K562 (cell line): ENCODE results near the gene ZBTB20. TPM values are rescaled to one million over a fixed set of nuclear protein-coding genes. Genes with fewer than 3 reads are reported as not detected.

ENCODE experiments used
- ATAC-seq: fragments of 200-7000 bp; cut with Tn5 transposase; 3 replicates; pipeline ENCODE4 v1.9.1; 2020; ENCODE audit warnings: moderate library complexity
- BruUV-seq: library from RNA; stranded (reverse); fragments of 400-500 nt; replicated peaks from 2 replicates; lab custom pipeline; 2021; lab: Mats Ljungman, UMichigan
- CTCF ChIA-PET: fragments of 300-600 bp; formaldehyde crosslinking; extraction: SDS; loops from one replicate; lab custom pipeline; 2021; ENCODE audit warnings: low intra/inter-chr PET ratio; lab: Yijun Ruan, JAX
- POLR2A ChIA-PET: fragments of 300-600, 350-650 bp; sonication (Branson Sonifier 250); formaldehyde crosslinking; extraction: SDS; loops from one replicate; lab custom pipeline; 2021; ENCODE audit warnings: antibody characterized with exemption, inconsistent platforms; lab: Yijun Ruan, JAX
- DNase-seq, 4 experiments: peaks; one replicate each; pipeline versions ENCODE4 v3.0.0 to v3.0.0-alpha.2; 2011 to 2018; ENCODE audit warnings: low spot score in 3 of 4, mixed read lengths in 3 of 4; ENCODE audit errors: extremely low read depth in 1 of 4
- FAIRE-seq: peaks from 2 replicates; lab custom pipeline; 2011; peaks lifted over from hg19 to GRCh38; lab: Jason Lieb, UNC
- H2AFZ ChIP-seq: 2 replicates; pipeline ENCODE4 v1.6.0; 2011; ENCODE audit warnings: low read depth, low read length, control low read depth, inconsistent platforms
- H3K27ac ChIP-seq: fragments of 200-600 bp; 3 replicates; pipeline ENCODE4 v1.8.0; 2011; ENCODE audit warnings: low read depth, mild to moderate bottlenecking, control low read depth, inconsistent platforms, low read length, moderate library complexity, mixed read lengths; ENCODE audit errors: extremely low read depth
- H3K27me3 ChIP-seq, 2 experiments: fragments of 300-600 bp in 1 of 2; 2 replicates in 1 of 2; 3 replicates in 1 of 2; pipeline versions ENCODE4 v1.6.0 to v1.8.0; 2011; ENCODE audit warnings: inconsistent platforms in 2 of 2, low read length in 2 of 2, mild to moderate bottlenecking in 1 of 2, mixed read lengths in 1 of 2, moderate library complexity in 1 of 2; ENCODE audit not compliant: control insufficient read depth in 2 of 2, insufficient read depth in 2 of 2
- H3K36me3 ChIP-seq: fragments of 300-600 bp; 3 replicates; pipeline ENCODE4 v1.8.0; 2011; ENCODE audit warnings: mild to moderate bottlenecking, low read length, inconsistent platforms; ENCODE audit not compliant: control insufficient read depth, insufficient read depth
- H3K4me1 ChIP-seq, 2 experiments: fragments of 200-600 bp in 1 of 2; replicated peaks in 1 of 2; 2 replicates in 1 of 2; 3 replicates in 1 of 2; pipeline versions ENCODE4 v1.5.1 to v1.8.0; 2011; ENCODE audit warnings: inconsistent platforms in 2 of 2, low read length in 2 of 2, mild to moderate bottlenecking in 1 of 2, mixed read lengths in 1 of 2, moderate library complexity in 1 of 2; ENCODE audit not compliant: control insufficient read depth in 2 of 2, insufficient read depth in 2 of 2
- H3K4me2 ChIP-seq: 2 replicates; pipeline ENCODE4 v1.6.1; 2011; ENCODE audit warnings: low read length, control low read depth, inconsistent platforms, mixed read lengths; ENCODE audit not compliant: insufficient read depth
- H3K4me3 ChIP-seq: fragments of 200-600 bp; sonication (generic), shearing (Covaris generic); 2 replicates; pipeline ENCODE4 v1.5.1; 2016; ENCODE audit warnings: control low read depth, inconsistent platforms
- H3K79me2 ChIP-seq: fragments of 200-600 bp; 3 replicates; pipeline ENCODE4 v1.8.0; 2011; ENCODE audit warnings: low read length, inconsistent platforms; ENCODE audit not compliant: control insufficient read depth, insufficient read depth
- H3K9ac ChIP-seq, 2 experiments: 2 replicates each; pipeline versions ENCODE4 v1.6.0 to v1.6.1; 2011; ENCODE audit warnings: low read depth in 2 of 2, low read length in 2 of 2, control low read depth in 1 of 2, inconsistent platforms in 1 of 2, mild to moderate bottlenecking in 1 of 2, mixed read lengths in 1 of 2; ENCODE audit not compliant: insufficient read depth in 1 of 2
- H3K9me1 ChIP-seq: one replicate; pipeline ENCODE4 v1.6.0; 2011; ENCODE audit warnings: inconsistent platforms, mild to moderate bottlenecking, low read length, moderate library complexity; ENCODE audit not compliant: control insufficient read depth, insufficient read depth
- H3K9me3 ChIP-seq: replicated peaks from 2 replicates; pipeline ENCODE4 v1.5.1; 2011; ENCODE audit warnings: low read depth, low read length, inconsistent platforms; ENCODE audit not compliant: control insufficient read depth, insufficient read depth
- H4K20me1 ChIP-seq: replicated peaks from 2 replicates; pipeline ENCODE4 v1.6.1; 2011; ENCODE audit warnings: low read length, inconsistent platforms, mixed read lengths; ENCODE audit not compliant: control insufficient read depth, insufficient read depth
- ARHGAP35 ChIP-seq: fragments of 450-650 bp; IDR thresholded peaks from 2 replicates; pipeline ENCODE4 v1.6.1; 2018; ENCODE audit not compliant: partially characterized antibody
- GTF2F1 ChIP-seq: IDR thresholded peaks from 2 replicates; pipeline ENCODE4 v1.6.1; 2011; ENCODE audit warnings: low read depth, low read length, improper control_type of control experiment
- WGBS: fragments of 100-300 bp; shearing (Covaris generic); methylation state at CpG from one replicate; pipeline ENCODE4 v1.1.6; 2016; ENCODE audit warnings: low coverage, mixed read lengths; ENCODE audit not compliant: insufficient coverage; ENCODE audit errors: missing lambda C conversion rate; 5-methylcytosine and 5-hydroxymethylcytosine counted together
- in situ Hi-C: fragments of 300-500 bp; cut with MboI; formaldehyde crosslinking; loops from 4 replicates; pipeline ENCODE4 v1.15.0; 2018; ENCODE audit warnings: inconsistent platforms, mixed read lengths
- intact Hi-C: fragments of 100-400 bp; cut with micrococcal nuclease; formaldehyde crosslinking; loops from 2 replicates; pipeline ENCODE4 v1.14.2; 2022
- polyA plus RNA-seq, 8 experiments: library from polyadenylated mRNA; depleted of rRNA in 4 of 8; stranded (reverse) in 5 of 8; unstranded in 3 of 8; fragments of >200 nt; fragmentation: Nextera tagmentation in 2 of 8; fragmentation: Illumina TruSeq in 1 of 8; extraction: Ambion mirVana in 2 of 8; extraction: Trizol in 1 of 8; gene quantifications; 2 replicates each; pipeline versions ENCODE4 v1.2.1 to v1.2.3, GENCODE V29; 2011 to 2014; ENCODE audit warnings: inconsistent platforms in 1 of 8, missing spikeins in 1 of 8
- total RNA-seq, 7 experiments: library from RNA; depleted of rRNA in 6 of 7; stranded (reverse); fragments of >200 nt in 6 of 7; fragmentation: Illumina TruSeq in 2 of 7; extraction: Trizol in 2 of 7; gene quantifications; 2 replicates each; pipeline versions ENCODE4 v1.2.1 to v1.2.3, GENCODE V29; 2011 to 2021; ENCODE audit warnings: low replicate concordance in 1 of 7
- TF ChIP-seq, protein P1 (sequence below): fragments of 450-650 bp; IDR thresholded peaks from 2 replicates; pipeline ENCODE4 v1.7.0; 2016; ENCODE audit warnings: borderline replicate concordance

ZBTB20 gene
- total and polyA plus RNA-seq, 9 of the 15 experiments (the other 6 are each of a cell fraction or from before 2014, with no cell fraction given), result 0.17 to 1.7 (median 0.45) TPM

DNA sequence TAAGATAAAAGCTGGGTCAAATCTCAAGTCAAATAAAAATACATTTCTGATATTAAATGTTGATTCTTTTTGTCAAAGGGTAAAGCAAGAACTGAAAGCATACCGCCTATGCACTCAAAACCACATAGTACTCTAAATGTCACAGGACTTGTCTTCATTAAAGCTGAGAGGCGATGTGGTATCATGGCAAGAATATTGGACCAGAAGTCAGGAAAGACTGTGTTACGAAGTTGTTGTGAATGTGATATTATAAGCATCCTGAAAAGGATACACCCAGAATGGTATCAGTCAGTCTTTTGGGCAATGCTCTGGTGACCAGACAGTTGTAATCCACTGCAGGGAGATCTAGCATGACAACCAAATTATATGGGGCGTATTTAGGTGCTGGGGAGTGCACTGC is 819.4 kb downstream of the ZBTB20 start:
- in situ Hi-C loops (no loop called here), intact Hi-C loops (no loop called here)
- BruUV-seq, result no TSS peak
- no peak for TF ChIP-seq GTF2F1
- TF ChIP-seq ARHGAP35, result no peak
- TF ChIP-seq, protein P1, sequence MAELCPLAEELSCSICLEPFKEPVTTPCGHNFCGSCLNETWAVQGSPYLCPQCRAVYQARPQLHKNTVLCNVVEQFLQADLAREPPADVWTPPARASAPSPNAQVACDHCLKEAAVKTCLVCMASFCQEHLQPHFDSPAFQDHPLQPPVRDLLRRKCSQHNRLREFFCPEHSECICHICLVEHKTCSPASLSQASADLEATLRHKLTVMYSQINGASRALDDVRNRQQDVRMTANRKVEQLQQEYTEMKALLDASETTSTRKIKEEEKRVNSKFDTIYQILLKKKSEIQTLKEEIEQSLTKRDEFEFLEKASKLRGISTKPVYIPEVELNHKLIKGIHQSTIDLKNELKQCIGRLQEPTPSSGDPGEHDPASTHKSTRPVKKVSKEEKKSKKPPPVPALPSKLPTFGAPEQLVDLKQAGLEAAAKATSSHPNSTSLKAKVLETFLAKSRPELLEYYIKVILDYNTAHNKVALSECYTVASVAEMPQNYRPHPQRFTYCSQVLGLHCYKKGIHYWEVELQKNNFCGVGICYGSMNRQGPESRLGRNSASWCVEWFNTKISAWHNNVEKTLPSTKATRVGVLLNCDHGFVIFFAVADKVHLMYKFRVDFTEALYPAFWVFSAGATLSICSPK, result no peak
- no peak overlapping the region for H3K4me2 ChIP-seq
- ATAC-seq, result no peak
- no peak for FAIRE-seq
- no peak overlapping the region for H3K27ac ChIP-seq
- no peak overlapping the region for H3K4me3 ChIP-seq
- H3K27me3 ChIP-seq, result no peaks in the 10 kb centered on the region
- H3K79me2 ChIP-seq, result no peaks in the 10 kb centered on the region
- CTCF ChIA-PET, result no interaction called here
- no peaks in the 10 kb centered on the region for H3K9me1 ChIP-seq
- H3K4me1 ChIP-seq, result no peaks in the 10 kb centered on the region
- no peaks in the 10 kb centered on the region for H3K9me3 ChIP-seq
- no peaks in the 10 kb centered on the region for H3K36me3 ChIP-seq
- no peak for DNase-seq
- no peak overlapping the region for H2AFZ ChIP-seq
- H4K20me1 ChIP-seq, result no peaks in the 10 kb centered on the region
- WGBS, result 5% methylated on average over 4 of the region's 4 CpGs
- H3K9ac ChIP-seq, result no peak overlapping the region
- POLR2A ChIA-PET, result no interaction called here
